GM12865 (cell line): ENCODE results near the gene HERPUD2.

ENCODE experiments used
- DNase-seq: peaks from one replicate; pipeline ENCODE4 v3.0.0; 2010; ENCODE audit warnings: low read depth
- H3K4me3 ChIP-seq: 2 replicates; pipeline ENCODE4 v1.5.1; 2011; ENCODE audit warnings: mild to moderate bottlenecking, low read depth, low read length, control low read depth
- CTCF ChIP-seq: IDR thresholded peaks from 2 replicates; pipeline ENCODE4 v1.5.1; 2011; ENCODE audit warnings: low read length, control low read depth, low read depth, inconsistent platforms; ENCODE audit not compliant: insufficient read depth; ENCODE audit errors: missing control alignments

Gene HERPUD2

DNA sequence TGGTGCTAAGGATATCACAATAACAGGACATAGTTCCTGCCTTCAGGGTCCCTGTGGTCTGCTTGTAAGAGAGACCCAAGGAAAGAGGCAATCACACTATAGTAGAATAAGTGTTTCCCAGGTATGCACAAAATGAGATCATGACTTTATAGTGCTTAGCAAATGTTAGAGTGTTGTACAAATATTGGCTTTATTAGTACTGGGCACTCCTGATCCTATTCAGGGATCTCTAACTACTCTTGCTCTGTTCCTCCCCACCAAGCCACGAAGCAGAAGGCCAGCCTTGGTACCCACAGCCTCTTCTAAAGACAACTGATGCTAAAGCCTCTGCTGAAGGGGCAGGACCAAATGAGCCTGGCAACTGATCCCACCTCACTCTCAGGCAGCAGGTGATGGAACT lies 75.1 kb downstream of the HERPUD2 start:
- H3K4me3 ChIP-seq: no peak overlapping the region
- no peak for TF ChIP-seq CTCF
- DNase-seq: no peak

GRCh38 chr7:35617041-35617440 lies 77.9 kb downstream of the HERPUD2 start:
- no peak for TF ChIP-seq CTCF
- no peak for DNase-seq
- H3K4me3 ChIP-seq: no peak overlapping the region

GRCh38 chr7:35613150-35613549 lies 81.8 kb downstream of the HERPUD2 start:
- no peak overlapping the region for H3K4me3 ChIP-seq
- DNase-seq: no peak
- TF ChIP-seq CTCF: no peak

DNA sequence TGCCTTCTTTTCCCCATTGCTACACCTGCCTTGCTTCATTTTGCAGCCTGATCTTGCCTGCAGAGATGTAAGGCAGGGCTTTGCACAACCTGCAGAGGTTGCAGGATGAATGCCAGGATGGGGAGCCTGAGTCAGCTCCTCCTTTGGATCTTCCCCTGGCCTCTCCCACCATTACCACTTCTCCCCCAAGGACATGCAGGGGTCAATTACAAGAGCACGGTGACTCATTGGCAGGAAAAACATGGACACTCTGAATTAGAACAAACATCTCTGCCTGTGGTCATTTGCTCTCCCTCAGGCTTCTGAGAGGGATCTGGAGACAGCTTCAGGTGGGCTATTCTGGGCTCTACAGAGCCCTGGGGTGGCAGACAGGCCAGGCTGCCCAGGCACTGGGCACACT lies 89.2 kb downstream of the HERPUD2 start:
- TF ChIP-seq CTCF: no peak
- H3K4me3 ChIP-seq: no peak overlapping the region
- DNase-seq: no peak

GRCh38 chr7:35604595-35604994 lies 90.3 kb downstream of the HERPUD2 start:
- H3K4me3 ChIP-seq: no peak overlapping the region
- no peak for TF ChIP-seq CTCF
- DNase-seq: no peak

DNA sequence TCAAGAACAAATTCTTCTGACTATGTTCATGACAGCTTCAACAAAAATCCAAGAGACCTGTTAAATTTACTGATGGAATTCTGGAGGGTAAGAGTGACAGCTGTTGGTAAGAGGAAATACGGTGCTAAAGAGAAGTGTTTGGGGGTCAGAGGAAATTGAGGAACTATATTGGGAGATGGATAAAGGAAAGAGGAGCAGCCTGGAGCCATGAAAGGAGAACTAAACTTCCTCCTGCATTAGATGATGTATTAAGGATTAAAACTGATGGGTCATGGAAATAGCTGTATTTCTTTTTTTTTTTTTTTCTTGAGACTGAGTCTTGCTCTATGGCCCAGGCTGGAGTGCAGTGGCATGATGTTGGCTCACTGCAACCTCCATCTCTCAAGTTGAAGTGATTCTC lies 95.3 kb downstream of the HERPUD2 start:
- TF ChIP-seq CTCF: no peak
- no peak overlapping the region for H3K4me3 ChIP-seq
- DNase-seq: no peak

DNA sequence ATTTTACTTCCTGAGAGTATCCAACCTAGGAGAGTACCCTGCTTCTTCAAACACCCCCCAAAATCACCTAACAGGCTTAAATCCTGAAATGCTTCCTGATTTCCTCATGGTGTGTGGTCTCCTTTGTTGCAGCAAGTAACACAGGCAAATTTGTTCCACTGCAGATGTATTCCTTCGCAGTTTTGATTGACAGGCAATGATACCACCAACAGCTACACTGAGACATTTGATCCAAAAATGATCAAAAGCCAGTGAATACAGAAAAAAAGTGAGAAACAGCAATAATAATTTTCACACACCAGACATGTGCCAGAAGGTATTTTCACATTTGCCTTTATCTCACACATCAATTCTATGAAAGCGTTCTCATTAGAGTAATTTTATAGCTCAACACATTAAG lies 95.9 kb downstream of the HERPUD2 start:
- DNase-seq: no peak
- no peak for TF ChIP-seq CTCF
- H3K4me3 ChIP-seq: no peak overlapping the region
